ENCODE results near the gene PIP4P1. TPM values are rescaled to one million over a fixed set of nuclear protein-coding genes. Genes with fewer than 3 reads are reported as not detected.

Gene PIP4P1
- total and polyA plus RNA-seq, 12 donors, result 15.5 to 31.9 (median 18.7) TPM

DNA sequence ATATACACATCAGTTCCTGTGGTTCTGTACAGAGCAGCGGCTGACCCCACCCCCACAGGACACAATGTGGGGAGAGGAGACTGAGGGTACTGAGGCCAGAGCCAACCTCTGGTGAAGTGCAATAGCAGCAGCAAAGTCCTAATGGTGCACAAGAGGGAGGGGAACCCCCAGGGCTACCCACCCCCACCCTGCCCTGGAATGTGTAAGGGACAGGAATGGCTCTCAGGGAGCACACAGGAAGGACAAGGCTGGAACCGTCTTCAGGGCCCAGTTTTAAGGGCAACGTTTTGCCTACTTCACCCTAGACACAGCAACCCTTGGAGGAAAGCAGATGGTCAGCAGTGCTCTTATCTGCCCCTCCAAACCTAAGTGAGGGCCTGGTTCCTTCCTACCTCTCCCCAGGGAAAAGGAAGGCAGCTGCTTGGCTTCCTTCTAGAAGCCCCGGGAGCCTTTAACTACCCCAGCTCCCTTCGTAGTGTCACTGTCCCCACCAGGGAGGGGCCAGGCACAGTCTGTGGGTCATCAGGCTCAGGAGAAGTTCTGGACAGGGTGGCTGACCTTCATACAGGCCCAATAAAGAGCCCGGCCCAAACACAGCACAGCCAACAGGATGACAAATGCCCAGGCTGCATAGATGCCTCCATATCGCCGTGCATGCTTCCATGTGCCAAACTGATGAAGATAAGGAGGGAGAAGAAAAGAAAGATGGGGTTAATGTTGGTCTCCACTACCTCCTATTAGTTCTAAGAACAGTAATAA, 3.0 kb downstream of the PIP4P1 start:
- DNase-seq, result no peak
- WGBS, 2 donors, result 56 to 59% methylated on average over 8 of the region's 8 CpGs
- Histone ChIP-seq H3K4me3 (no peak overlapping the region), H3K36me3 (peaks cover 0 to 43% (median 30%) of the 10 kb centered on the region in 9 donors), H3K9me3 (no peaks in the 10 kb centered on the region), H3K4me1 (peaks cover 9 to 72% (median 40%) of the 10 kb centered on the region in 9 donors), H3K27me3 (no peaks in the 10 kb centered on the region), H3K27ac (peak overlapping the region in 2 of 10 donors; percentile 6 to 18)
- TF ChIP-seq, protein P1, sequence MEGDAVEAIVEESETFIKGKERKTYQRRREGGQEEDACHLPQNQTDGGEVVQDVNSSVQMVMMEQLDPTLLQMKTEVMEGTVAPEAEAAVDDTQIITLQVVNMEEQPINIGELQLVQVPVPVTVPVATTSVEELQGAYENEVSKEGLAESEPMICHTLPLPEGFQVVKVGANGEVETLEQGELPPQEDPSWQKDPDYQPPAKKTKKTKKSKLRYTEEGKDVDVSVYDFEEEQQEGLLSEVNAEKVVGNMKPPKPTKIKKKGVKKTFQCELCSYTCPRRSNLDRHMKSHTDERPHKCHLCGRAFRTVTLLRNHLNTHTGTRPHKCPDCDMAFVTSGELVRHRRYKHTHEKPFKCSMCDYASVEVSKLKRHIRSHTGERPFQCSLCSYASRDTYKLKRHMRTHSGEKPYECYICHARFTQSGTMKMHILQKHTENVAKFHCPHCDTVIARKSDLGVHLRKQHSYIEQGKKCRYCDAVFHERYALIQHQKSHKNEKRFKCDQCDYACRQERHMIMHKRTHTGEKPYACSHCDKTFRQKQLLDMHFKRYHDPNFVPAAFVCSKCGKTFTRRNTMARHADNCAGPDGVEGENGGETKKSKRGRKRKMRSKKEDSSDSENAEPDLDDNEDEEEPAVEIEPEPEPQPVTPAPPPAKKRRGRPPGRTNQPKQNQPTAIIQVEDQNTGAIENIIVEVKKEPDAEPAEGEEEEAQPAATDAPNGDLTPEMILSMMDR (IDR thresholded peaks at IDR 0.05), result no peak
- no peak for ATAC-seq
- intact Hi-C loops (cut with DNase I), result loop anchor here in 5 of 10 donors (5.0 to 10.0 kb wide), 4 partner anchors 41 to 154 kb away; partner anchors contain the start of gene PARP2 (in 4 of the 5)

DNA sequence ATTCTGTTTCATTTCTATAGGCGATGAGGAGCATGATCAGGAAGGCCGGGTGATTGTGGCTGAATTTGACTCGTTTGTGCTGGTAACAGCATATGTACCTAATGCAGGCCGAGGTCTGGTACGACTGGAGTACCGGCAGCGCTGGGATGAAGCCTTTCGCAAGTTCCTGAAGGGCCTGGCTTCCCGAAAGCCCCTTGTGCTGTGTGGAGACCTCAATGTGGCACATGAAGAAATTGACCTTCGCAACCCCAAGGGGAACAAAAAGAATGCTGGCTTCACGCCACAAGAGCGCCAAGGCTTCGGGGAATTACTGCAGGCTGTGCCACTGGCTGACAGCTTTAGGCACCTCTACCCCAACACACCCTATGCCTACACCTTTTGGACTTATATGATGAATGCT, 4.3 kb downstream of the PIP4P1 start:
- intact Hi-C loops (cut with DNase I), result loop anchor here in 5 of 10 donors (5.0 to 10.0 kb wide), 4 partner anchors 40 to 155 kb away; partner anchors contain the start of gene PARP2 (in 4 of the 5)
- peaks cover 0 to 50% (median 32%) of the 10 kb centered on the region in 9 donors for H3K36me3 ChIP-seq

DNA sequence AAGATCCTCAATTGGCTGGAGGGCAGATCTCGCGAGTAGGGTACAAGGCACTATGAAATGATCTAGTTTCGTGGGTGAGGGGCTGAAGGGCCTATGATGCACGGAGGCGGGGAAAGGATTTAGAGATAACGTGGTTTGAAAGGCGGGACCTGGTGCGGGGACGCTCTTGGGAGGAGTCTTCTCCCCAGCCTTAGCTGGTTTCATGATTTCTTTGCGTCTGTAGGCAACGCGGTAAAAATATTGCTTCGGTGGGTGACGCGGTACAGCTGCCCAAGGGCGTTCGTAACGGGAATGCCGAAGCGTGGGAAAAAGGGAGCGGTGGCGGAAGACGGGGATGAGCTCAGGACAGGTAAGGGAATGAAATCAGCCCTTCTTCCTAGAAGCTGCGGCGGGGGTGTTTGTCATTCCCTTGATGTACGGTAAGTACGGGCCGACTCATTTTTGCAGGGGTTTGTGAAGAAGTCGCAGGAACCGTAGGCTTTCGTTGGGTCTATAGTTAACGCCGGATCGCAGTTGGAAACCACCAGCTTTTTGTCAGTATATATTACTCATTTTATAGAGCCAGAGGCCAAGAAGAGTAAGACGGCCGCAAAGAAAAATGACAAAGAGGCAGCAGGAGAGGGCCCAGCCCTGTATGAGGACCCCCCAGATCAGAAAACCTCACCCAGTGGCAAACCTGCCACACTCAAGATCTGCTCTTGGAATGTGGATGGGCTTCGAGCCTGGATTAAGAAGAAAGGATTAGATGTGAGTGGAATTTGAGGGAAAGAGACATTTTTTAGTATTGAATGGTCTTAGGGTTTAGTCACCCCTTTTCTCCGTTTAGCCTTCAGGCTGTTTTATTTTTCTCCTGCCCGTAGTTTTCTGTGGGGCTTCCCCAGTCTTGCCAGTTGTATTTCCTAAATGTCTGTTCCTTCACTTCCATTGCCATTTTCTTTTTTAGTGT, 5.6 kb downstream of the PIP4P1 start:
- WGBS, 2 donors, result 2% methylated on average over 39 of the region's 39 CpGs
- no peak for DNase-seq

More for the DNA sequence above, 4.3 kb downstream of the PIP4P1 start:
- peak overlapping the region in 1 of 10 donors; percentile 98 for H3K4me3 ChIP-seq
- peaks cover 9 to 72% (median 46%) of the 10 kb centered on the region in 9 donors for H3K4me1 ChIP-seq
- H3K27ac ChIP-seq, result peak overlapping the region in 2 of 10 donors; percentile 18 to 25
- no peaks in the 10 kb centered on the region for H3K27me3 ChIP-seq
- TF ChIP-seq, protein P1 (IDR thresholded peaks at IDR 0.05), result no peak
- H3K9me3 ChIP-seq, result no peaks in the 10 kb centered on the region
- DNase-seq (no peak), ATAC-seq (no peak)
- 73 to 86% methylated on average over 13 of the region's 13 CpGs for WGBS, 2 donors

More for the DNA sequence above, 5.6 kb downstream of the PIP4P1 start:
- ATAC-seq, result peak; percentile 35 to 77 (median 60)
- TF ChIP-seq, protein P1 (IDR thresholded peaks at IDR 0.05), result no peak
- peak overlapping the region; percentile 66 to 98 (median 74) for H3K4me3 ChIP-seq
- peak overlapping the region; percentile 83 to 97 (median 91) for H3K27ac ChIP-seq
- H3K36me3 ChIP-seq, result peaks cover 0 to 63% (median 44%) of the 10 kb centered on the region in 9 donors
- intact Hi-C loops (cut with DNase I), result loop anchor here in 6 of 10 donors (1.0 to 10.0 kb wide), 6 partner anchors 38 to 157 kb away; partner anchors contain the start of genes PARP2 (in 4 of the 6) and TEP1 (in 2 of the 6)
- peaks cover 8 to 71% (median 42%) of the 10 kb centered on the region in 9 donors for H3K4me1 ChIP-seq
- no peaks in the 10 kb centered on the region for H3K27me3 ChIP-seq
- no peaks in the 10 kb centered on the region for H3K9me3 ChIP-seq

Measured in heart right ventricle (tissue), 16 donors.